CD4-positive, alpha-beta T cell (primary cell): ENCODE results near the gene SORL1. TPM values are rescaled to one million over a fixed set of nuclear protein-coding genes. Genes with fewer than 3 reads are reported as not detected.
A peak's percentile ranks its signal among the peaks of the same experiment; 100 is the strongest.

ENCODE experiments used
- ATAC-seq: fragments of 200-7000 bp; cut with Tn5 transposase; one replicate; pipeline ENCODE4 v1.10.0; 2022; ENCODE audit warnings: mild to moderate bottlenecking; ENCODE audit not compliant: poor library complexity
- CTCF ChIA-PET: fragments of 350-600 bp; sonication (Branson Sonifier 250); formaldehyde crosslinking; loops from one replicate; lab custom pipeline; 2021; ENCODE audit warnings: antibody characterized with exemption, inconsistent platforms; lab: Charles Lee
- POLR2A ChIA-PET: fragments of 350-600 bp; sonication (Branson Sonifier 250); formaldehyde crosslinking; loops from one replicate; lab custom pipeline; 2021; ENCODE audit warnings: antibody characterized with exemption, inconsistent platforms; lab: Charles Lee
- DNase-seq, 14 experiments: peaks; one replicate each; pipeline ENCODE4 v3.0.0-alpha.2; 2013 to 2020; ENCODE audit warnings: mixed read lengths in 2 of 14
- H3K27ac ChIP-seq, 2 donors: one replicate each; pipeline versions ENCODE4 v1.5.1 to v1.7.0; 2013; ENCODE audit warnings: low read length in 2 of 2, low read depth in 1 of 2, mild to moderate bottlenecking in 1 of 2
- H3K27me3 ChIP-seq, 2 experiments: 1 replicate in 1 of 2; 2 replicates in 1 of 2; pipeline versions ENCODE4 v1.6.1 to v1.7.0; 2013; ENCODE audit warnings: low read length in 2 of 2, control low read depth in 1 of 2, mild to moderate bottlenecking in 1 of 2, moderate library complexity in 1 of 2; ENCODE audit not compliant: insufficient read depth in 2 of 2, control insufficient read depth in 1 of 2
- H3K36me3 ChIP-seq: one replicate; pipeline ENCODE4 v1.6.1; 2013; ENCODE audit warnings: low read length, control low read depth; ENCODE audit not compliant: insufficient read depth
- H3K4me1 ChIP-seq: one replicate; pipeline ENCODE4 v1.6.1; 2013; ENCODE audit warnings: low read length, control low read depth; ENCODE audit not compliant: insufficient read depth
- H3K4me3 ChIP-seq: one replicate; pipeline ENCODE4 v1.5.1; 2013; ENCODE audit warnings: mild to moderate bottlenecking, low read length, moderate library complexity
- H3K9me3 ChIP-seq, 2 experiments: 1 replicate in 1 of 2; 2 replicates in 1 of 2; pipeline versions ENCODE4 v1.6.1 to v1.7.0; 2013; ENCODE audit warnings: low read length in 2 of 2, mild to moderate bottlenecking in 2 of 2, control low read depth in 1 of 2, moderate library complexity in 1 of 2; ENCODE audit not compliant: control insufficient read depth in 1 of 2, insufficient read depth in 1 of 2
- H3K27ac Mint-ChIP-seq: one replicate; pipeline ENCODE4 v1.8.0; 2020; ENCODE audit warnings: mixed read lengths
- H3K27me3 Mint-ChIP-seq: one replicate; pipeline ENCODE4 v1.8.0; 2021; ENCODE audit warnings: mixed read lengths
- H3K36me3 Mint-ChIP-seq: one replicate; pipeline ENCODE4 v1.8.0; 2021; ENCODE audit warnings: low read depth, mixed read lengths
- H3K4me1 Mint-ChIP-seq: one replicate; pipeline ENCODE4 v1.8.0; 2021; ENCODE audit warnings: low read depth, mixed read lengths
- H3K4me3 Mint-ChIP-seq: one replicate; pipeline ENCODE4 v1.8.0; 2020; ENCODE audit warnings: mild to moderate bottlenecking, mixed read lengths
- H3K9me3 Mint-ChIP-seq: one replicate; pipeline ENCODE4 v1.8.0; 2020; ENCODE audit warnings: mixed read lengths
- intact Hi-C, 2 experiments: fragments of 100-400 bp; cut with DNase I in 1 of 2; cut with micrococcal nuclease in 1 of 2; formaldehyde crosslinking; loops; one replicate each; pipeline versions ENCODE4 v1.15.1 to v1.9.0; 2023 to 2025; cut with DNase I, micrococcal nuclease
- total RNA-seq, 174 experiments: library from RNA in 2 of 174; stranded (reverse) in 2 of 174; gene quantifications; one replicate each; pipeline ENCODE4 v1.2.3 and lab custom pipeline; 2021 to 2026
- TF ChIP-seq, protein P1 (sequence below): fragments of 200-600 bp; IDR thresholded peaks from one replicate; pipeline ENCODE4 v1.8.0; 2022; ENCODE audit warnings: antibody characterized with exemption, mild to moderate bottlenecking

Gene SORL1
- total RNA-seq, 2 experiments from 2014 or later, result 235 to 241 TPM

DNA sequence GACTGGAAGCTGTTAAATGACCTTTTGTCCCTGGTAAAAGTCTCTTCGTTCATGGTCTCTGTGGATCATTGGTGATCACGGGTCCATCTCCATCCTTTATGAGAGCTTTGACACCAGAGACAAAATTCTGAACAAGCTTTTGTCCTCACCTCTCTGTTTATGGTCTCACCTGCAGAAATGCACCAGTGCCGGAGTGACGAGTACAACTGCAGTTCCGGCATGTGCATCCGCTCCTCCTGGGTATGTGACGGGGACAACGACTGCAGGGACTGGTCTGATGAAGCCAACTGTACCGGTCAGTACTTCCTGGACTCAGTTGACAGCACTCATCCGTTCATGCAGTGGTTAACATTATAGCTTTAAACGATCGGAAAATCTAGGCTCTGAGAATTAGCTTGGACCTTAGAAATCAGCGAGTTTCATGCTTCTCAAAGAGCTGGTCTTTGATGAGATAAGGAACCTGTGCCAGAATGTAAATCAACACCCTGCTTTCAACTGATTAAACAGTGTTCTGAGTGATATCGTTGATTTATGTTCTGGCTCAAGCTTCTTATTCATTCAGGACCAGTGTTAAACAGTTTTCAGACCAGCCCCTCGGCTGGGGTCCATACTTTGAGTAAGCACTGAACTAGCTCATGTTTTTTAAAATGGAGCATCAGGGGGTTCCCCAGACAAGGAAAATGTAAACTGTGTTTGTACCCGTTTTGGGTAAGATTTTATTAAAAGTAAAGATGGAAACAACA is 125.2 kb downstream of the SORL1 start:
- H3K4me1 ChIP-seq, result peaks cover 11% of the 10 kb centered on the region
- no peak overlapping the region for H3K27ac ChIP-seq
- H3K4me3 ChIP-seq, result no peak overlapping the region
- ChIA-PET CTCF (interaction anchor here (1.5 kb wide), 1 partner anchor 11 kb away, joined by 4 read pairs; no protein-coding TSS in a partner anchor), POLR2A (interaction anchor here (0.5 to 1.5 kb wide), 3 partner anchors 127 to 230 kb away, joined by 3 to 7 read pairs (median 3); no protein-coding TSS in a partner anchor)
- no peak for DNase-seq
- no peak overlapping the region for H3K4me3 Mint-ChIP-seq
- no peak for ATAC-seq
- peaks cover 15% of the 10 kb centered on the region for H3K4me1 Mint-ChIP-seq
- H3K9me3 ChIP-seq, result no peaks in the 10 kb centered on the region
- H3K27me3 Mint-ChIP-seq, result no peaks in the 10 kb centered on the region
- peaks cover 97% of the 10 kb centered on the region for H3K36me3 ChIP-seq
- H3K36me3 Mint-ChIP-seq, result peaks cover 100% of the 10 kb centered on the region
- TF ChIP-seq, protein P1, sequence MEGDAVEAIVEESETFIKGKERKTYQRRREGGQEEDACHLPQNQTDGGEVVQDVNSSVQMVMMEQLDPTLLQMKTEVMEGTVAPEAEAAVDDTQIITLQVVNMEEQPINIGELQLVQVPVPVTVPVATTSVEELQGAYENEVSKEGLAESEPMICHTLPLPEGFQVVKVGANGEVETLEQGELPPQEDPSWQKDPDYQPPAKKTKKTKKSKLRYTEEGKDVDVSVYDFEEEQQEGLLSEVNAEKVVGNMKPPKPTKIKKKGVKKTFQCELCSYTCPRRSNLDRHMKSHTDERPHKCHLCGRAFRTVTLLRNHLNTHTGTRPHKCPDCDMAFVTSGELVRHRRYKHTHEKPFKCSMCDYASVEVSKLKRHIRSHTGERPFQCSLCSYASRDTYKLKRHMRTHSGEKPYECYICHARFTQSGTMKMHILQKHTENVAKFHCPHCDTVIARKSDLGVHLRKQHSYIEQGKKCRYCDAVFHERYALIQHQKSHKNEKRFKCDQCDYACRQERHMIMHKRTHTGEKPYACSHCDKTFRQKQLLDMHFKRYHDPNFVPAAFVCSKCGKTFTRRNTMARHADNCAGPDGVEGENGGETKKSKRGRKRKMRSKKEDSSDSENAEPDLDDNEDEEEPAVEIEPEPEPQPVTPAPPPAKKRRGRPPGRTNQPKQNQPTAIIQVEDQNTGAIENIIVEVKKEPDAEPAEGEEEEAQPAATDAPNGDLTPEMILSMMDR, result no peak
- peak overlapping the region; percentile 31 for H3K27ac Mint-ChIP-seq
- intact Hi-C loops, result no loop called here
- no peaks in the 10 kb centered on the region for H3K9me3 Mint-ChIP-seq
- no peaks in the 10 kb centered on the region for H3K27me3 ChIP-seq

DNA sequence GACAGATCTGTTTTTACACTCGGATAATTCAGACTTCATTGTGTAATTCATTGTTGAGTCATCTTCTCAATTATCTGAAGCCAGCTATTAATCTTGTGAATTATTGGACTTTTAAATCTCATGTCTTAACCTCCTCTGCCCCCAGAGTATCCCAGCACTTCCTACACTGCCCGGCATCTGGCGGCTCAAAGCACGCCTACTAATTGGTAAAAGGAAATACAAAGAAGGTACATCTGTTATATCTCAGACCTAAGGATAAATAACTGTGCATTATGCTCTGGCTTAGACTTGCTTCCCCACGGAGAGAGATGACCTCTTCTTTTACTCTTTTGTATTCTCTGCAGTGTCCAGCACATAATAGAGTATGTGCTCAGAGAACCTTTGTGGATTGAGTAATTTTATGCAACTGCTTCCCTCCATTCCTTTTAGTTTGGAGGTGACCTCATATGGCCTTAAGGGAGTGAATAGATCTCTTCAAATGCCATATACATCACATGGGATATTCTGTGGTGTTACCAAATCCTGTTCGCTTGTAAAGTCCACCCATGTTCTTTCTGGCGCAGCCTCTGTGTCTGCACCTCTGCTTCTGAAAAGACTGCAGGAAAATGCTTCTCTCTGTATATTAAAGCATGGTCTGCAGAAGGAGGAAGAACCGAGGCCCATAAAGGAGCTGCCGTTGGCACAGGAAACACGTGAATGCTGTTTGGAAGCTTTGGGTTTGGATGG is 126.3 kb downstream of the SORL1 start:
- peaks cover 98% of the 10 kb centered on the region for H3K36me3 ChIP-seq
- peak overlapping the region; percentile 18 for H3K27ac Mint-ChIP-seq
- peaks cover 27% of the 10 kb centered on the region for H3K4me1 Mint-ChIP-seq
- peaks cover 21% of the 10 kb centered on the region for H3K4me1 ChIP-seq
- H3K27me3 ChIP-seq, result no peaks in the 10 kb centered on the region
- H3K4me3 ChIP-seq, result no peak overlapping the region
- DNase-seq (no peak), ATAC-seq (no peak)
- H3K4me3 Mint-ChIP-seq, result no peak overlapping the region
- ChIA-PET POLR2A (no interaction called here), CTCF (interaction anchor here (1.9 kb wide), 1 partner anchor 13 kb away, joined by 6 read pairs; no protein-coding TSS in a partner anchor)
- H3K36me3 Mint-ChIP-seq, result peaks cover 100% of the 10 kb centered on the region
- H3K9me3 ChIP-seq, result no peaks in the 10 kb centered on the region
- no peaks in the 10 kb centered on the region for H3K27me3 Mint-ChIP-seq
- intact Hi-C loops, result no loop called here
- TF ChIP-seq, protein P1, result no peak
- no peak overlapping the region for H3K27ac ChIP-seq
- H3K9me3 Mint-ChIP-seq, result no peaks in the 10 kb centered on the region

DNA sequence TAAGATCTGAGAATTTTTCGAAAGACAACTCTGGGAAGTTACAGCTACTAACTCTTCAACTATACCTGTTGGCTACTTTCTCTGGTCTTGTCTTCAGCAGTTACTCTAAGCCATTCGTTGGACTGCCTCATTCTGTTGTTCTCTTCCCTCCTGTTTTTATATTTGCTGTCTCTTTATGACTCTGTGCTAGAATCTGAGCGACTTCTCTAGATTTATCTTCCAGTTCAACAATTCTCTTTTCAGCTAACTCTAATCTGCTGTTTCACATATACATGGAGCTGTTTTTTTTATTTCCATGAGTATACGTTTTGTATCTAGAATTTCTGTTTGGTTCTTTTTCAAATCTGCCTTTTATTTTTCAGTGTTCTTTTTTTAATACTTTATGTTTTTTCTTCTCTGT is 128.0 kb downstream of the SORL1 start:
- TF ChIP-seq, protein P1, result no peak
- no peak overlapping the region for H3K4me3 Mint-ChIP-seq
- no peaks in the 10 kb centered on the region for H3K9me3 Mint-ChIP-seq
- H3K4me1 ChIP-seq, result peaks cover 27% of the 10 kb centered on the region
- H3K36me3 Mint-ChIP-seq, result peaks cover 100% of the 10 kb centered on the region
- ATAC-seq (no peak), DNase-seq (no peak)
- peaks cover 98% of the 10 kb centered on the region for H3K36me3 ChIP-seq
- H3K9me3 ChIP-seq, result no peaks in the 10 kb centered on the region
- ChIA-PET CTCF (interaction anchor here (0.7 to 1.0 kb wide), 3 partner anchors 9 to 277 kb away, joined by 3 to 5 read pairs (median 4); partner anchors contain the start of genes SORL1 and SORL1-AS1), POLR2A (interaction anchor here (0.6 kb wide), 2 partner anchors 161 to 311 kb away, joined by 3 read pairs; no protein-coding TSS in a partner anchor)
- H3K27me3 ChIP-seq, result no peaks in the 10 kb centered on the region
- peak overlapping the region; percentile 45 for H3K27ac Mint-ChIP-seq
- H3K4me1 Mint-ChIP-seq, result peaks cover 35% of the 10 kb centered on the region
- intact Hi-C loops, result loop anchor here in 1 of 2 experiments (5.0 kb wide), 1 partner anchor 38 kb away; no protein-coding TSS in a partner anchor
- H3K27ac ChIP-seq, result no peak overlapping the region
- H3K27me3 Mint-ChIP-seq, result no peaks in the 10 kb centered on the region
- H3K4me3 ChIP-seq, result no peak overlapping the region
